NB4 (cell line): ENCODE measurements around the gene AMHR2.

Source experiments
- CTCF ChIP-seq: IDR thresholded peaks from one replicate; pipeline ENCODE4 v1.5.1; 2012; ENCODE audit warnings: low read depth, low read length
- MAX ChIP-seq: IDR thresholded peaks from 2 replicates; pipeline ENCODE4 v1.6.1; 2011; ENCODE audit warnings: low read depth, low read length
- MYC ChIP-seq: IDR thresholded peaks from 2 replicates; pipeline ENCODE4 v1.6.1; 2011; ENCODE audit warnings: low read depth, low read length
- POLR2A ChIP-seq: IDR thresholded peaks from 2 replicates; pipeline ENCODE4 v1.6.1; 2011; ENCODE audit warnings: mild to moderate bottlenecking; ENCODE audit not compliant: insufficient read length; ENCODE audit errors: extremely low read depth

GRCh38 chr12:53399896-53400295, 23.8 kb upstream of the AMHR2 start:
- TF ChIP-seq CTCF (no peak), POLR2A (no peak), MYC (no peak), MAX (no peak)
